Neural progenitor cell (in vitro differentiated cells): ENCODE data around the gene HSD17B1.

ENCODE experiments used
- EZH2phosphoT487 ChIP-seq: fragments of 200-600 bp; sonication (generic); IDR thresholded peaks from 2 replicates; pipeline ENCODE4 v1.6.1; 2017; ENCODE audit warnings: antibody characterized with exemption
- TF ChIP-seq, protein P1 (sequence below): fragments of 200-600 bp; sonication (generic); IDR thresholded peaks from 2 replicates; pipeline ENCODE4 v1.5.1; 2017; ENCODE audit warnings: antibody characterized with exemption, mild to moderate bottlenecking

DNA sequence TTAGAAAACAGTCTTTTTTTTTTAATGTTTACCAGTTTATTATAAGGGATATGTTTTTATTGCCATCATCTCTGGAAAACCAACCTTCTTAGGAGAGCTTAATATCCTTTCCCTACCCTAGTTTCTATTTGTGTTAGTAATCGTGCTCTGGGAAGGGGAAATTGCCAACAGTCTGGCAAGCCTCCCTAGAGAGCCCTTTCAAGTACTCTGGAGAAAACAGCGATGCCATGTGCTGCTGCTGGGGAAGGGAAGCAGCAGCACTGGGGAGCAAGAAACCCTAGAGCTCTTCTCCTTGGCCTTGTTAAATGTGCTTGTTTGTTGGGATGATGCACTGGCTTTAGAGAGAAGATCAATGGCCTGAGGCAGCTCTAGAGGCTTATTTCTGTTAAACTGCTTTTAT lies 46.2 kb downstream of the HSD17B1 start:
- TF ChIP-seq, protein P1, sequence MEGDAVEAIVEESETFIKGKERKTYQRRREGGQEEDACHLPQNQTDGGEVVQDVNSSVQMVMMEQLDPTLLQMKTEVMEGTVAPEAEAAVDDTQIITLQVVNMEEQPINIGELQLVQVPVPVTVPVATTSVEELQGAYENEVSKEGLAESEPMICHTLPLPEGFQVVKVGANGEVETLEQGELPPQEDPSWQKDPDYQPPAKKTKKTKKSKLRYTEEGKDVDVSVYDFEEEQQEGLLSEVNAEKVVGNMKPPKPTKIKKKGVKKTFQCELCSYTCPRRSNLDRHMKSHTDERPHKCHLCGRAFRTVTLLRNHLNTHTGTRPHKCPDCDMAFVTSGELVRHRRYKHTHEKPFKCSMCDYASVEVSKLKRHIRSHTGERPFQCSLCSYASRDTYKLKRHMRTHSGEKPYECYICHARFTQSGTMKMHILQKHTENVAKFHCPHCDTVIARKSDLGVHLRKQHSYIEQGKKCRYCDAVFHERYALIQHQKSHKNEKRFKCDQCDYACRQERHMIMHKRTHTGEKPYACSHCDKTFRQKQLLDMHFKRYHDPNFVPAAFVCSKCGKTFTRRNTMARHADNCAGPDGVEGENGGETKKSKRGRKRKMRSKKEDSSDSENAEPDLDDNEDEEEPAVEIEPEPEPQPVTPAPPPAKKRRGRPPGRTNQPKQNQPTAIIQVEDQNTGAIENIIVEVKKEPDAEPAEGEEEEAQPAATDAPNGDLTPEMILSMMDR, result no peak
- TF ChIP-seq EZH2phosphoT487, result no peak
